Liver (tissue), 9 donors: ENCODE measurements around the gene SGIP1. TPM values are rescaled to one million over a fixed set of nuclear protein-coding genes. Genes with fewer than 3 reads are reported as not detected.

Experiments
- DNase-seq: peaks from one replicate; pipeline ENCODE4 v3.0.0-alpha.2; 2017; ENCODE audit warnings: low spot score
- H3K27ac ChIP-seq, 2 donors: one replicate each; pipeline ENCODE4 v1.7.0; 2013; ENCODE audit warnings: inconsistent platforms in 2 of 2, low read length in 2 of 2, control low read depth in 1 of 2, low read depth in 1 of 2, mild to moderate bottlenecking in 1 of 2
- H3K27me3 ChIP-seq, 4 donors: one replicate each; pipeline versions ENCODE4 v1.6.1 to v1.7.0; 2013; ENCODE audit warnings: low read length in 3 of 4, inconsistent platforms in 1 of 4, mild to moderate bottlenecking in 1 of 4, moderate library complexity in 1 of 4; ENCODE audit not compliant: control insufficient read depth in 4 of 4, insufficient read depth in 4 of 4
- H3K36me3 ChIP-seq, 4 donors: one replicate each; pipeline versions ENCODE4 v1.6.1 to v1.7.0; 2013; ENCODE audit warnings: low read length in 3 of 4, mild to moderate bottlenecking in 3 of 4, low read depth in 1 of 4, moderate library complexity in 1 of 4; ENCODE audit not compliant: control insufficient read depth in 4 of 4, insufficient read depth in 3 of 4
- H3K4me1 ChIP-seq, 4 donors: one replicate each; pipeline versions ENCODE4 v1.6.1 to v1.7.0; 2013; ENCODE audit warnings: low read length in 3 of 4, mild to moderate bottlenecking in 3 of 4, moderate library complexity in 1 of 4; ENCODE audit not compliant: control insufficient read depth in 4 of 4, insufficient read depth in 4 of 4
- H3K4me3 ChIP-seq, 3 donors: one replicate each; pipeline versions ENCODE4 v1.6.1 to v1.7.0; 2013; ENCODE audit warnings: low read length in 3 of 3, control low read depth in 1 of 3, low read depth in 1 of 3, mild to moderate bottlenecking in 1 of 3
- H3K9ac ChIP-seq, 2 donors: one replicate each; pipeline ENCODE4 v1.7.0; 2013; ENCODE audit warnings: low read length in 2 of 2, mild to moderate bottlenecking in 2 of 2, moderate library complexity in 2 of 2, control low read depth in 1 of 2, low read depth in 1 of 2
- H3K9me3 ChIP-seq, 4 donors: one replicate each; pipeline versions ENCODE4 v1.6.1 to v1.7.0; 2013; ENCODE audit warnings: low read length in 3 of 4; ENCODE audit not compliant: control insufficient read depth in 4 of 4
- CTCF ChIP-seq: fragments of 150-350 bp; IDR thresholded peaks from 2 replicates; pipeline ENCODE4 v1.5.1; 2017; ENCODE audit warnings: improper control_type of control experiment, low read depth, low read length; ENCODE audit not compliant: missing input control
- EGR1 ChIP-seq, 2 donors: IDR thresholded peaks; 2 replicates each; pipeline ENCODE4 v1.6.1; 2016 to 2018; ENCODE audit warnings: antibody characterized with exemption in 2 of 2, low read depth in 2 of 2
- FOXA2 ChIP-seq: IDR thresholded peaks from 2 replicates; pipeline ENCODE4 v1.6.1; 2016; ENCODE audit warnings: antibody characterized with exemption
- HNF4A ChIP-seq, 2 donors: conservative IDR thresholded peaks; 2 replicates each; pipeline ENCODE4 v1.6.1; 2016; ENCODE audit warnings: antibody characterized with exemption in 2 of 2, mild to moderate bottlenecking in 2 of 2
- HNF4G ChIP-seq: IDR thresholded peaks from 2 replicates; pipeline ENCODE4 v1.6.1; 2016; ENCODE audit warnings: antibody characterized with exemption
- JUND ChIP-seq, 2 donors: IDR thresholded peaks; 2 replicates each; pipeline ENCODE4 v1.6.1; 2016; ENCODE audit warnings: antibody characterized with exemption in 2 of 2
- NR2F2 ChIP-seq: IDR thresholded peaks from 2 replicates; pipeline ENCODE4 v1.6.1; 2016; ENCODE audit warnings: antibody characterized with exemption
- RAD21 ChIP-seq, 2 donors: IDR thresholded peaks; 2 replicates each; pipeline ENCODE4 v1.6.1; 2016; ENCODE audit warnings: antibody characterized with exemption in 2 of 2, mild to moderate bottlenecking in 2 of 2
- REST ChIP-seq: IDR thresholded peaks from 2 replicates; pipeline ENCODE4 v1.6.1; 2016; ENCODE audit warnings: antibody characterized with exemption, mild to moderate bottlenecking
- SP1 ChIP-seq: IDR thresholded peaks from 2 replicates; pipeline ENCODE4 v1.6.1; 2018; ENCODE audit warnings: antibody characterized with exemption, mild to moderate bottlenecking
- TAF1 ChIP-seq: conservative IDR thresholded peaks from 2 replicates; pipeline ENCODE4 v1.6.1; 2016; ENCODE audit warnings: antibody characterized with exemption, mild to moderate bottlenecking
- YY1 ChIP-seq: IDR thresholded peaks from 2 replicates; pipeline ENCODE4 v1.6.1; 2016; ENCODE audit warnings: antibody characterized with exemption, mild to moderate bottlenecking
- ZBTB33 ChIP-seq: IDR thresholded peaks from 2 replicates; pipeline ENCODE4 v1.6.1; 2016; ENCODE audit warnings: antibody characterized with exemption
- WGBS: extraction: QIAGEN DNeasy Blood & Tissue Kit; methylation state at CpG from one replicate; pipeline ENCODE4 v1.1.7; 2013; 5-methylcytosine and 5-hydroxymethylcytosine counted together
- polyA plus RNA-seq, 2 donors: library from polyadenylated mRNA; stranded (reverse) in 1 of 2; unstranded in 1 of 2; fragments of 200-250 nt in 1 of 2; fragments of >200 nt in 1 of 2; fragmentation: Nextera tagmentation in 1 of 2; extraction: Ambion mirVana in 1 of 2; gene quantifications; one replicate each; pipeline versions ENCODE4 v1.2.1 to v1.2.3, GENCODE V29; 2013 to 2015
- total RNA-seq, 2 donors: library from RNA; depleted of rRNA; stranded (reverse); fragments of >200 nt; gene quantifications; one replicate each; pipeline ENCODE4 v1.2.3, GENCODE V29; 2014
- donor health status: healthy.
- donor health status: healthy.
- donor health status: healthy.
- donor health status: healthy.
- donor health status: healthy.

Gene SGIP1
- total and polyA plus RNA-seq, 4 donors, result 0.09 to 2.5 (median 0.38) TPM

- no peak for TF ChIP-seq ZBTB33
Measured at GRCh38 chr1:66690666-66691381, 156.9 kb downstream of the SGIP1 start (continued).

- 59% methylated on average over 3 of the region's 3 CpGs for WGBS
- no peak for DNase-seq
- Histone ChIP-seq H3K27ac (no peak overlapping the region), H3K27me3 (no peaks in the 10 kb centered on the region), H3K9ac (no peak overlapping the region), H3K36me3 (no peaks in the 10 kb centered on the region), H3K4me3 (no peak overlapping the region), H3K4me1 (no peaks in the 10 kb centered on the region), H3K9me3 (peaks cover 0 to 7% (median 1%) of the 10 kb centered on the region in 4 donors)
- TF ChIP-seq SP1 (no peak), NR2F2 (no peak), REST (no peak), YY1 (no peak), ZBTB33 (no peak), HNF4G (no peak), HNF4A (conservative IDR thresholded peaks at IDR 0.05) (no peak), JUND (IDR thresholded peaks at IDR 0.05) (no peak)
Measured at GRCh38 chr1:66692681-66693080, 158.7 kb downstream of the SGIP1 start.

GRCh38 chr1:66693856-66694255 is 159.9 kb downstream of the SGIP1 start:
- H3K27me3 ChIP-seq, result no peaks in the 10 kb centered on the region
- H3K9me3 ChIP-seq, result peaks cover 0 to 7% (median 1%) of the 10 kb centered on the region in 4 donors
- TF ChIP-seq REST (no peak), JUND (IDR thresholded peaks at IDR 0.05) (no peak), RAD21 (IDR thresholded peaks at IDR 0.05) (no peak), HNF4G (no peak), CTCF (no peak), TAF1 (no peak), NR2F2 (no peak), FOXA2 (no peak), EGR1 (IDR thresholded peaks at IDR 0.05; ENCODE audit: low read depth in 2 of 2) (no peak), HNF4A (conservative IDR thresholded peaks at IDR 0.05) (no peak)
- H3K9ac ChIP-seq, result no peak overlapping the region
- no peaks in the 10 kb centered on the region for H3K4me1 ChIP-seq
- DNase-seq, result no peak
- H3K4me3 ChIP-seq, result no peak overlapping the region
- H3K27ac ChIP-seq, result no peak overlapping the region
- no peaks in the 10 kb centered on the region for H3K36me3 ChIP-seq
